Vagina (tissue), 2 donors: Measurements from ENCODE around the gene PPP1R13B. TPM values are rescaled to one million over a fixed set of nuclear protein-coding genes. Genes with fewer than 3 reads are reported as not detected.

ENCODE experiments used
- DNase-seq, 2 donors: peaks; one replicate each; pipeline ENCODE4 v3.0.0-alpha.2; 2017; ENCODE audit errors: extremely low spot score in 2 of 2
- H3K27ac ChIP-seq: fragments of 200-600 bp; sonication (generic); one replicate; pipeline ENCODE4 v1.5.1; 2019
- H3K27me3 ChIP-seq: fragments of 200-600 bp; sonication (generic); one replicate; pipeline ENCODE4 v1.5.1; 2019
- H3K36me3 ChIP-seq, 2 donors: fragments of 200-600 bp; sonication (generic); one replicate each; pipeline ENCODE4 v1.5.1; 2017 to 2019
- H3K4me1 ChIP-seq: fragments of 200-600 bp; sonication (generic); one replicate; pipeline ENCODE4 v1.5.1; 2019
- H3K4me3 ChIP-seq, 2 donors: fragments of 200-600 bp; sonication (generic); 1 replicate in 1 of 2; 2 replicates in 1 of 2; pipeline ENCODE4 v1.5.1; 2016 to 2019
- H3K9me3 ChIP-seq: fragments of 200-600 bp; sonication (generic); one replicate; pipeline ENCODE4 v1.5.1; 2019
- CTCF ChIP-seq, 3 experiments: fragments of 450-650 bp in 2 of 3; fragments of 200-600 bp in 1 of 3; sonication (generic) in 1 of 3; IDR thresholded peaks; one replicate each; pipeline ENCODE4 v1.5.1; 2017 to 2019; ENCODE audit warnings: antibody characterized with exemption in 3 of 3, mild to moderate bottlenecking in 2 of 3, moderate library complexity in 2 of 3
- POLR2A ChIP-seq, 2 donors: fragments of 450-650 bp; IDR thresholded peaks; one replicate each; pipeline ENCODE4 v1.6.1; 2017; ENCODE audit warnings: antibody characterized with exemption in 2 of 2, mild to moderate bottlenecking in 2 of 2, moderate library complexity in 2 of 2
- POLR2AphosphoS5 ChIP-seq, 2 donors: sonication (generic); formaldehyde crosslinking; IDR thresholded peaks; one replicate each; pipeline ENCODE4 v1.9.0; 2017; ENCODE audit warnings: antibody characterized with exemption in 2 of 2, mild to moderate bottlenecking in 2 of 2, low read depth in 1 of 2; ENCODE audit not compliant: insufficient read depth in 1 of 2
- intact Hi-C: fragments of 100-400 bp; cut with DNase I; formaldehyde crosslinking; loops from one replicate; pipeline ENCODE4 v1.15.1; 2023
- total RNA-seq: library from RNA; depleted of rRNA; stranded (reverse); fragments of >200 nt; gene quantifications from one replicate; pipeline ENCODE4 v1.2.3, GENCODE V29; 2016

PPP1R13B gene
- total RNA-seq, 1 donor from 2014 or later, result 34.1 TPM

- no peak overlapping the region for H3K4me3 ChIP-seq
- no peaks in the 10 kb centered on the region for H3K9me3 ChIP-seq
- DNase-seq, result no peak
- H3K27ac ChIP-seq, result no peak overlapping the region
- intact Hi-C loops, result loop anchor here (10.0 kb wide), 1 partner anchor 63 kb away; no protein-coding TSS in a partner anchor
- H3K27me3 ChIP-seq, result no peaks in the 10 kb centered on the region
- H3K36me3 ChIP-seq, result no peaks in the 10 kb centered on the region
- TF ChIP-seq POLR2AphosphoS5 (IDR thresholded peaks at IDR 0.05; ENCODE audit: insufficient read depth in 1 of 2, low read depth in 1 of 2) (no peak), POLR2A (IDR thresholded peaks at IDR 0.05) (no peak), CTCF (IDR thresholded peaks at IDR 0.05) (no peak)
- peaks cover 4% of the 10 kb centered on the region for H3K4me1 ChIP-seq
These were observed 40.3 kb upstream of the PPP1R13B start for GRCh38 chr14:103887557-103888115.

GRCh38 chr14:103887170-103887501, 39.8 kb upstream of the PPP1R13B start:
- Histone ChIP-seq H3K4me3 (no peak overlapping the region), H3K27ac (no peak overlapping the region), H3K27me3 (no peaks in the 10 kb centered on the region), H3K9me3 (no peaks in the 10 kb centered on the region), H3K36me3 (no peaks in the 10 kb centered on the region), H3K4me1 (peaks cover 9% of the 10 kb centered on the region)
- intact Hi-C loops, result loop anchor here (10.0 kb wide), 1 partner anchor 62 kb away; no protein-coding TSS in a partner anchor
- no peak for DNase-seq
- TF ChIP-seq CTCF (IDR thresholded peaks at IDR 0.05), result no peak
- TF ChIP-seq POLR2AphosphoS5 (IDR thresholded peaks at IDR 0.05; ENCODE audit: insufficient read depth in 1 of 2, low read depth in 1 of 2), result no peak
- TF ChIP-seq POLR2A (IDR thresholded peaks at IDR 0.05), result no peak

GRCh38 chr14:103886304-103887169, 39.2 kb upstream of the PPP1R13B start:
- no peak overlapping the region for H3K27ac ChIP-seq
- peaks cover 13% of the 10 kb centered on the region for H3K4me1 ChIP-seq
- no peaks in the 10 kb centered on the region for H3K27me3 ChIP-seq
- TF ChIP-seq POLR2A (IDR thresholded peaks at IDR 0.05) (no peak), POLR2AphosphoS5 (IDR thresholded peaks at IDR 0.05; ENCODE audit: insufficient read depth in 1 of 2, low read depth in 1 of 2) (no peak), CTCF (IDR thresholded peaks at IDR 0.05) (no peak)
- H3K9me3 ChIP-seq, result no peaks in the 10 kb centered on the region
- no peak overlapping the region for H3K4me3 ChIP-seq
- H3K36me3 ChIP-seq, result no peaks in the 10 kb centered on the region
- intact Hi-C loops, result loop anchor here (10.0 kb wide), 1 partner anchor 62 kb away; no protein-coding TSS in a partner anchor
- no peak for DNase-seq

GRCh38 chr14:103885509-103885932, 38.1 kb upstream of the PPP1R13B start:
- no peak overlapping the region for H3K4me3 ChIP-seq
- TF ChIP-seq POLR2A (IDR thresholded peaks at IDR 0.05), result no peak
- no peak for TF ChIP-seq POLR2AphosphoS5 (IDR thresholded peaks at IDR 0.05; ENCODE audit: insufficient read depth in 1 of 2, low read depth in 1 of 2)
- TF ChIP-seq CTCF (IDR thresholded peaks at IDR 0.05), result no peak
- H3K27ac ChIP-seq, result no peak overlapping the region
- H3K9me3 ChIP-seq, result no peaks in the 10 kb centered on the region
- H3K27me3 ChIP-seq, result no peaks in the 10 kb centered on the region
- DNase-seq, result no peak
- H3K36me3 ChIP-seq, result no peaks in the 10 kb centered on the region
- peaks cover 19% of the 10 kb centered on the region for H3K4me1 ChIP-seq
- intact Hi-C loops, result loop anchor here (10.0 kb wide), 1 partner anchor 61 kb away; no protein-coding TSS in a partner anchor
